ENCODE results near the gene GLT1D1. TPM values are rescaled to one million over a fixed set of nuclear protein-coding genes. Genes with fewer than 3 reads are reported as not detected.

GLT1D1 gene
- total RNA-seq, 2 donors from 2014 or later: not detected

GRCh38 chr12:128969480-128970055, 116.3 kb downstream of the GLT1D1 start:
- 0 to 4% methylated on average over 7 to 18 of the region's 18 CpGs for WGBS, 2 donors
- Histone ChIP-seq H3K4me3 (no peak overlapping the region), H3K4me1 (no peaks in the 10 kb centered on the region), H3K36me3 (replicated peaks in 1 of 2; ENCODE audit: insufficient read depth in 1 of 2, low read depth in 2 of 2) (no peaks in the 10 kb centered on the region), H3K27me3 (no peaks in the 10 kb centered on the region), H3K9me3 (no peaks in the 10 kb centered on the region), H3K27ac (no peak overlapping the region)
- DNase-seq (peak; percentile 15 to 52 (median 36)), ATAC-seq (peak; percentile 72)
- intact Hi-C loops (cut with DNase I): loop anchor here (5.0 kb wide), 1 partner anchor 943 kb away; no protein-coding TSS in a partner anchor
- TF ChIP-seq, protein P1, sequence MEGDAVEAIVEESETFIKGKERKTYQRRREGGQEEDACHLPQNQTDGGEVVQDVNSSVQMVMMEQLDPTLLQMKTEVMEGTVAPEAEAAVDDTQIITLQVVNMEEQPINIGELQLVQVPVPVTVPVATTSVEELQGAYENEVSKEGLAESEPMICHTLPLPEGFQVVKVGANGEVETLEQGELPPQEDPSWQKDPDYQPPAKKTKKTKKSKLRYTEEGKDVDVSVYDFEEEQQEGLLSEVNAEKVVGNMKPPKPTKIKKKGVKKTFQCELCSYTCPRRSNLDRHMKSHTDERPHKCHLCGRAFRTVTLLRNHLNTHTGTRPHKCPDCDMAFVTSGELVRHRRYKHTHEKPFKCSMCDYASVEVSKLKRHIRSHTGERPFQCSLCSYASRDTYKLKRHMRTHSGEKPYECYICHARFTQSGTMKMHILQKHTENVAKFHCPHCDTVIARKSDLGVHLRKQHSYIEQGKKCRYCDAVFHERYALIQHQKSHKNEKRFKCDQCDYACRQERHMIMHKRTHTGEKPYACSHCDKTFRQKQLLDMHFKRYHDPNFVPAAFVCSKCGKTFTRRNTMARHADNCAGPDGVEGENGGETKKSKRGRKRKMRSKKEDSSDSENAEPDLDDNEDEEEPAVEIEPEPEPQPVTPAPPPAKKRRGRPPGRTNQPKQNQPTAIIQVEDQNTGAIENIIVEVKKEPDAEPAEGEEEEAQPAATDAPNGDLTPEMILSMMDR (IDR thresholded peaks at IDR 0.05): peak in 6 of 7 experiments; percentile 7 to 52 (median 35)
- TF ChIP-seq POLR2A (IDR thresholded peaks at IDR 0.05): no peak

DNA sequence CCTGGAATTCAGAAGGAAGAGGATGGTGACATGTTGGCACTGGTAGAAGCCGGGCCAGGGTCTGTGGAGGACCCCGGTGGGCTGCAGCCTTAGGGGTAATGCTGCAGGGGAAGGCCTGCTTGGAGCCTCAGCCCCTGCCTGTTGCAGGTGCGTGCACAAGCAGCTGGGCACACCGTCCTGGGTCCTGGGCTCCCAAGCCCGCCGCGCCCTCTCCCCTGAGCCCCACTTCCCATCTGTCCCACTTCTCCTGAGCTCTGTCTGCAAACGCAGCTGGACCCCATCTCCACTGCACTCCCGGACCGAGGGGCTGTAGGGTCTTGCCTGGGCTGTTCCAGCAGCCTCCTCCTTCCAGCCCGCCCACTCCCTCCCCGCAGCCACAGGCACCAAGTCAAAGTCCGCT, 116.8 kb downstream of the GLT1D1 start:
- 16 to 17% methylated on average over 10 to 13 of the region's 13 CpGs for WGBS, 2 donors
- H3K27ac ChIP-seq: no peak overlapping the region
- no peaks in the 10 kb centered on the region for H3K36me3 ChIP-seq (replicated peaks in 1 of 2; ENCODE audit: insufficient read depth in 1 of 2, low read depth in 2 of 2)
- H3K4me3 ChIP-seq: no peak overlapping the region
- intact Hi-C loops (cut with DNase I): no loop called here
- no peaks in the 10 kb centered on the region for H3K4me1 ChIP-seq
- no peaks in the 10 kb centered on the region for H3K27me3 ChIP-seq
- H3K9me3 ChIP-seq: no peaks in the 10 kb centered on the region
- ATAC-seq: no peak
- no peak for DNase-seq
- TF ChIP-seq, protein P1 (IDR thresholded peaks at IDR 0.05): no peak
- TF ChIP-seq POLR2A (IDR thresholded peaks at IDR 0.05): no peak

GRCh38 chr12:128970941-128971340, 117.7 kb downstream of the GLT1D1 start:
- Histone ChIP-seq H3K9me3 (no peaks in the 10 kb centered on the region), H3K27me3 (peaks cover 0 to 4% of the 10 kb centered on the region in 2 donors)
- intact Hi-C loops (cut with DNase I): no loop called here

GRCh38 chr12:128971802-128972201, 118.5 kb downstream of the GLT1D1 start:
- peaks cover 0 to 7% of the 10 kb centered on the region in 2 donors for H3K27me3 ChIP-seq
- H3K27ac ChIP-seq: no peak overlapping the region
- H3K36me3 ChIP-seq (replicated peaks in 1 of 2; ENCODE audit: insufficient read depth in 1 of 2, low read depth in 2 of 2): no peaks in the 10 kb centered on the region
- intact Hi-C loops (cut with DNase I): no loop called here
- H3K9me3 ChIP-seq: no peaks in the 10 kb centered on the region
- whole genome bisulfite sequencing, 2 donors: 32 to 40% methylated on average over 8 to 11 of the region's 11 CpGs
- no peak for DNase-seq
- H3K4me1 ChIP-seq: no peaks in the 10 kb centered on the region
- H3K4me3 ChIP-seq: no peak overlapping the region
- no peak for ATAC-seq
- TF ChIP-seq, protein P1 (IDR thresholded peaks at IDR 0.05): no peak
- TF ChIP-seq POLR2A (IDR thresholded peaks at IDR 0.05): no peak

More at GRCh38 chr12:128970941-128971340, 117.7 kb downstream of the GLT1D1 start:
- ATAC-seq (no peak), DNase-seq (no peak)
- no peak overlapping the region for H3K4me3 ChIP-seq
- TF ChIP-seq, protein P1 (IDR thresholded peaks at IDR 0.05): no peak
- no peak for TF ChIP-seq POLR2A (IDR thresholded peaks at IDR 0.05)
- no peak overlapping the region for H3K27ac ChIP-seq
- WGBS, 2 donors: 69 to 70% methylated on average over 13 of the region's 13 CpGs
- no peaks in the 10 kb centered on the region for H3K36me3 ChIP-seq (replicated peaks in 1 of 2; ENCODE audit: insufficient read depth in 1 of 2, low read depth in 2 of 2)
- no peaks in the 10 kb centered on the region for H3K4me1 ChIP-seq

Data from body of pancreas (tissue), 4 donors.